GM11168 (cell line): ENCODE results near the gene NKPD1.

Source experiments
- in situ Hi-C: fragments of 300-500 bp; cut with MboI; formaldehyde crosslinking; loops from one replicate; pipeline ENCODE4 v1.12.0; 2022; ENCODE audit warnings: low sequenced_read_pairs; ENCODE audit not compliant: unreplicated experiment

Gene NKPD1, protein sequence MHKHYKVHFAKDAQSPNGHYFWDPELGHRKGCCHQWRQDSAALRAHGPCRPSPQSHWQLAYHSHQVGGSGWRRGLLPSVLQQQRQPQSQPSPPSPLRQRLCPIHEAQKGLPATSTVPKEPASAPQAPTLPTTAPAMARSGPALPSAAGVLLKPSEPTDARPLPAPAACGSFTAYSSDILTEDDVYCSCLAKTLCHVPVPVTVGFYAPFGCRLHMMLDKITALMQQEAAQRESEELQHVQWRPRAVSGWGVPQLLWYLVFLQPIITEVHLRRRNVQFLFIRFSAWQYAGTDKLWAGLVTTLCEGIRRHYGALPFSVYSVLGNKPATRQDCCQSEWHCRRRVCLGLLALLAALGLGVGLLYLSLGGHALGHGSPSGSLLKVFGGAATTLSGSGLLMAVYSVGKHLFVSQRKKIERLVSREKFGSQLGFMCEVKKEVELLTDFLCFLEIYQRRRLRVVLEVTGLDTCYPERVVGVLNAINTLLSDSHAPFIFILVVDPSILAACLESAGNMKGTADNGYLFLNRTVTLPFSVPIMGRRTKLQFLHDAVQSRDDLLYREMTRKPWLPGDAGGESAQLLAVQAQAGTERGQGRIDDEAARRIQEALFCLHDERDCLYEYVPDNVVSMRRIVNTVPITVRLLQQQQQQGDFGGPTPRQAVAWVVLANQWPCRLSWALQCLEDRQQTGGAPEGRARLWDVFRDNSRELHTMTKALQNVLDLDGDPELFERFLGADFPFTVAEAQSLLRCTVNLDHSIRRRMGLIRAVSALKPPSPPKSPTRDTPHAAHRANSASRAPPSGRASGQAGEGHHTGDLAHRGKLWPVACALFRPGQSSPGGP

GRCh38 chr19:45160870-45161737 is at the start of gene NKPD1:
NKPD1 (minus strand) TSS chr19:45160982; CDS start chr19:45160150, 832 bp downstream.
- in situ Hi-C loops, result no loop called here

DNA sequence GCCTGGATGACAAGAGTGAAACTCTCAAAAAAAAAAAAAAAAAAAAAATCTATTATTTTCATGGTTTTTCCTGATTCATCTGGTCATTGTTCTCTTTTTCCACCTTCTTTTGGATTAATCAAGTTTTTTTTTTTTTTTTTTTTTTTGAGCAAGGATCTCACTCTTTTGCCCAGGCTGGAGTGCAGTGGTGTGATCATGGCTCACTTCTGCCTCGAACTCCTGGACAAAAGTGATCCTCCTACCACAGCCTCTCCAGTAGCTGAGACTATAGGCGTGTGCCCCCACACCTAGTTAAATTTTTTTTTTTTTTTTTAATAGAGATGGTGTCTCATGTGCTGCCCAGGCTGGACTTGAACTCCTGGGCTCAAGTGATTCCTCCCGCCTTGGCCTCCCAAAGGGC is 45.5 kb upstream of the NKPD1 start:
- in situ Hi-C loops, result no loop called here

GRCh38 chr19:45205810-45206209 is 45.0 kb upstream of the NKPD1 start:
- in situ Hi-C loops, result no loop called here

- in situ Hi-C loops, result no loop called here
These were observed 41.9 kb upstream of the NKPD1 start for GRCh38 chr19:45202637-45203036.

DNA sequence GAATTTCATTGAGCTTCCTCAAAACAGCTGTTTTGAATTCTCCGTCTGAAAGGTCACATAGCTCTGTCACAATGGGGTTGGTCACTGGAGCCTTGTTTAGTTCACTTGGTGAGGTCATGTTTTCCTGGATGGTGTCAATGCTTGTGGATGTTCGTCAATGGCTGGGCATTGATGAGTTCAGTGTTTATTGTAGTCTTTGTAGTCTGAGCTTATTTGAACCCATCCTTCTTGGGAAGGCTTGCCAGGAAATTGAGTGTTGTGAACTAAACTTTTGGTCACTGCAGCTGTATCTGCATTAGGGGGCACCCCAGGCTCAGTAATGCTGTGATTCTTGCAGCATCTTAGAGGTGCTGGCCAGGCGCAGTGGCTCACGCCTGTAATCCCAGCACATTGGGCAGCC is 39.8 kb upstream of the NKPD1 start:
- in situ Hi-C loops, result no loop called here

DNA sequence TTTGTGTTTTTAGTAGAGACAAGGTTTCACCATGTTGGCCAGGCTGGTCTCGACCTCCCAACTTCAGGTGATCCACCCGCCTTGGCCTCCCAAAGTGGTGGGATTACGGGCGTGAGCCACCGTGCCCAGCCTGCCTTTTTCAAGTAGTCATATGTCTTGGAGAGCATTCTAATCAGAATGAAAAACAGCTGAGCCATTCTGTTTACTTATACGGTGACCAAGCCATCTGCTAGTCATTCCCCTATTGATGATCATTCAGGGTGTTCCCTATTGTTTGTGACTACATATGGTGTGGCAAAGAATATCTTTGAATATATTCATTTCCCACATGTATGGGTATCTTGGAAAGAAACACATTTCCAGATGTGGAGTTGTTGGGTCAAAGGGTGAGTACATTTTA is 35.0 kb upstream of the NKPD1 start:
- in situ Hi-C loops, result no loop called here

DNA sequence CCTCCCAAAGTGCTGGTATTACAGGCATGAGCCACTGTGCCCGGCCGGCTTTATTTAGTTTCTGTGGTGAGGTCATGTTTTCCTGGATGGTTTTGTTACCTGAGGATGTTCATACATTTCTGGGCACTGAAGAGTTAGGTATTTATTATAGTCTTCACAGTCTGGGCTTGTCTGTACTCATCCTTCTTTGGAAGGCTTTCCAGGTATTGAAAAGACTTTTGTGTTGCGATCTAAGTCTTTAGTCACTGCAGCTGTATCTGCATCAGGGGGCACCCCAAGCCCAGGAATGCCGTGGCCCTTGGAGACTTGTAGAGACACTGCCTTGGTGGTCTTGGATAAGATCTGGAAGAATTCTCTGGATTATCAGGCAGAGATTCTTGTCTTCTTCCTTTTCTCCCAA is 30.6 kb upstream of the NKPD1 start:
- in situ Hi-C loops, result no loop called here

DNA sequence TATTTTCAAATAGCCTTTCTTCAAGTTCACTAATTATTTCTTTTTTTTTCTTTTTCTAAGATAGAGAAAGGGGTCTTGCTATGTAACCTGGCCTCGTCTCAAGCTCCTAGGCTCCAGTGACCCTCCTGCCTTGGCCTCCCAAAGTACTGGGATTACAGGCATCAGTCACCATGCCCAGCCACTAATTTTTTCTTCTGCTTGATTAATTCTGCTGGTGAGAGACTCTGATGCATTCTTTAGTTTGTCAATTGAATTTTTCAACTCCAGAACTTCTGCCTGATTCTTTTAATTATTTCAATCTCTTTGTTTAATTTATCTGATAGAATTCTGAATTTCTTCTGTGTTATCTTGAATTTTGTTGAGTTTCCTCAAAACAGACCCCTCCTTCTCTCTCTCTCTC is 29.2 kb upstream of the NKPD1 start:
- in situ Hi-C loops, result no loop called here

- in situ Hi-C loops, result no loop called here
These were observed 26.8 kb upstream of the NKPD1 start for GRCh38 chr19:45187421-45188100.

GRCh38 chr19:45186509-45187334 is 25.9 kb upstream of the NKPD1 start:
- in situ Hi-C loops, result no loop called here

GRCh38 chr19:45184115-45184514 is 23.3 kb upstream of the NKPD1 start:
- in situ Hi-C loops, result no loop called here

GRCh38 chr19:45182758-45183157 is 22.0 kb upstream of the NKPD1 start:
- in situ Hi-C loops, result no loop called here

GRCh38 chr19:45180936-45181335 is 20.2 kb upstream of the NKPD1 start:
- in situ Hi-C loops, result no loop called here

GRCh38 chr19:45179892-45180370 is 19.1 kb upstream of the NKPD1 start:
- in situ Hi-C loops, result no loop called here

DNA sequence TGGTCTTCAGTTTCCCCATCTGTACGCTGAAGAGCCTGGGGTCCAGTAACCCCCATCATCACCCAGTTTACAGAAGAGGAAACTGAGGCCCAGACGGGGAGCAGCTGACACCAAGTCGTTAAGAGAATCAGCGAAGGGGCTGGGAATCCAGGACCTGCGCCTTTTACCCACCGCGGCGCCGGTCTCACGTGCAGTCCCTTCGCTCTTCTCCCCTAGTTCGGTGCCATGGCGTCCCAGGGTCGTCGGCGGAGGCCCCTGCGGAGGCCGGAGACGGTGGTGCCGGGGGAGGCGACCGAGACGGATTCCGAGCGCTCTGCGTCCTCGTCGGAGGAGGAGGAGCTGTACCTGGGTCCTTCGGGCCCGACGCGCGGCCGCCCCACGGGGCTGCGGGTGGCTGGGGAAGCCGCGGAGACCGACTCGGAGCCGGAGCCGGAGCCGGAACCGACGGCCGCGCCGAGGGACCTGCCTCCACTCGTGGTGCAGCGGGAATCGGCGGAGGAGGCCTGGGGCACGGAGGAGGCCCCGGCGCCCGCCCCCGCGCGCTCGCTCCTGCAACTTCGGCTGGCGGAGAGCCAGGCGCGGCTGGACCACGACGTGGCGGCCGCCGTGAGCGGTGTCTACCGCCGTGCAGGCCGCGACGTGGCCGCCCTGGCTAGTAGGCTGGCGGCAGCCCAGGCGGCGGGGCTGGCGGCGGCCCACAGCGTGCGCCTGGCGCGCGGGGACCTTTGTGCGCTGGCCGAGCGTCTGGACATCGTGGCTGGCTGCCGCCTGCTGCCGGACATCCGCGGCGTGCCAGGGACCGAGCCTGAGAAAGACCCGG is 18.5 kb upstream of the NKPD1 start:
- in situ Hi-C loops, result no loop called here

DNA sequence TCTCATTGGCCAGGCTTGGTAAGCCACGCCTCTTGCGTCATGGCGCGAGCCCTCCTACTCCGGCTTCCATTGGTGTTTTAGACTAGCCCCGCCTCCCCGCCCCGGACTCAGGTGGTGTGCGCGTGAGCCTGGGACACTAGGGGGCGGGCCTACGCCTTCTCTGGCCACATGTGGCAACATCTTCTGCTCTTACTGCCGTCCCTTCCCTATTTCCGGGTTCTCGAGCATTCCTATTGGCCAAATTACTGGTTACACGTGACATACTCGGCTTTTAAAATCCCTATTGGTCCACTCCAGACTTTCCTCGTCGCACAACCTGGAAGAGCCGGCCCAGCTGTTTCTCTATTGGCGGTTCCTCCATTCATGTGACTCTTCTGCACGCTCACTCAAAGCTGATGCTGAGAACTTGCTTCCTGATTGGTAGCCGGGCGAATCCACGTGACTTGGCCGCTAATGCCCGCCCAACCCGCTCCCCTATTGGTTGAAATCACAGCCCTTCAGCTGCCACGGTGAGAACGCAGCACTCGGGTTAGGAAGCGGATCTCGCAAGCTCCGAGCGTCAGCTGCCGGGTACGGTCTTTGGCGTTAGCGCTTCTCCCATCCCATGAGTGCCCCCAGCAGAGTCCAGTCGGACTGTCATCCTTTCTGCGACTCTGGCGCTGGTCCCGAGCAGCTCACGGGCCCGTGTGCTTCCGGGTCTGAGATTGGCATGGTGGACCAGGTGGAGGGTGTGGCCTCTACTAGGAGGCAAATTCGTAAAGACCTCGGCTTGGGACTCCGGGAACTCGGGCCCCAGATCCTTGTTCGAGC is 17.7 kb upstream of the NKPD1 start, which contains the start of gene BLOC1S3:
BLOC1S3 (plus strand) TSS at position 523 of the 810 bp plus-strand sequence. CDS start 513 bp downstream, outside the sequence.
- in situ Hi-C loops, result no loop called here

DNA sequence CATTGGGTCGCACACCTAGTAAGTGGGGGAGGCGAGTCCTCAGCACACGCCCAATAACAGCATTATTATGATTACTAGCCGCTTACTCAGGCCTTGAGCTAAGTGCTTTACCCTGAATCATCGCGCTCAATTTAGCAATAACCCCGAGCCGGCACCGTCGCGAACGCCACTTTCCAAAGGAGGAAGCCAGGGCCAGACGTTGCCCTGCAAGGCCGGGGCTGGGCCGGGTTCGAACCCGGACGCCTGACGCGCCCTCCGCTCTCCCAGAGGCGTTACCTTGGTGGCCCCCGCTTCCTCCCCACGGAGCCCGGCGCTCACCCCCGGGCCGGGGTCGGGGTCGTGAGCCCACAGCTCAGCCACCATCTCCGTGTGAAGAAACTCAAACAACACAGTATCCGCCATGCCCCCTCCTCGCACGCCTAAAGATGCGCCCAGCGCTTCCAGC is 17.1 kb upstream of the NKPD1 start, which contains the start of gene TRAPPC6A:
TRAPPC6A (minus strand) TSS at position 421 of the 445 bp plus-strand sequence; CDS start at position 402, 19 bp downstream.
- in situ Hi-C loops, result no loop called here
